Breast epithelium (tissue), 3 donors: ENCODE data around the gene TMEM164.

Source experiments
- POLR2A ChIP-seq: fragments of 450-650 bp; IDR thresholded peaks from one replicate; pipeline ENCODE4 v1.6.1; 2016; ENCODE audit warnings: antibody characterized with exemption, mild to moderate bottlenecking, moderate library complexity
- TF ChIP-seq, protein P1 (sequence below), 3 donors: fragments of 450-650 bp; IDR thresholded peaks; one replicate each; pipeline ENCODE4 v1.5.1; 2016 to 2017; ENCODE audit warnings: antibody characterized with exemption in 3 of 3, mild to moderate bottlenecking in 3 of 3, moderate library complexity in 3 of 3

GRCh38 chrX:109992203-109992602, 10.7 kb upstream of the TMEM164 start:
- TF ChIP-seq, protein P1, sequence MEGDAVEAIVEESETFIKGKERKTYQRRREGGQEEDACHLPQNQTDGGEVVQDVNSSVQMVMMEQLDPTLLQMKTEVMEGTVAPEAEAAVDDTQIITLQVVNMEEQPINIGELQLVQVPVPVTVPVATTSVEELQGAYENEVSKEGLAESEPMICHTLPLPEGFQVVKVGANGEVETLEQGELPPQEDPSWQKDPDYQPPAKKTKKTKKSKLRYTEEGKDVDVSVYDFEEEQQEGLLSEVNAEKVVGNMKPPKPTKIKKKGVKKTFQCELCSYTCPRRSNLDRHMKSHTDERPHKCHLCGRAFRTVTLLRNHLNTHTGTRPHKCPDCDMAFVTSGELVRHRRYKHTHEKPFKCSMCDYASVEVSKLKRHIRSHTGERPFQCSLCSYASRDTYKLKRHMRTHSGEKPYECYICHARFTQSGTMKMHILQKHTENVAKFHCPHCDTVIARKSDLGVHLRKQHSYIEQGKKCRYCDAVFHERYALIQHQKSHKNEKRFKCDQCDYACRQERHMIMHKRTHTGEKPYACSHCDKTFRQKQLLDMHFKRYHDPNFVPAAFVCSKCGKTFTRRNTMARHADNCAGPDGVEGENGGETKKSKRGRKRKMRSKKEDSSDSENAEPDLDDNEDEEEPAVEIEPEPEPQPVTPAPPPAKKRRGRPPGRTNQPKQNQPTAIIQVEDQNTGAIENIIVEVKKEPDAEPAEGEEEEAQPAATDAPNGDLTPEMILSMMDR (IDR thresholded peaks at IDR 0.05), result no peak
- TF ChIP-seq POLR2A, result no peak
